H1 (cell line): ENCODE data around the gene VSX1. TPM values are rescaled to one million over a fixed set of nuclear protein-coding genes. Genes with fewer than 3 reads are reported as not detected.

Experiments used
- JUN ChIP-seq: IDR thresholded peaks from 2 replicates; pipeline ENCODE4 v1.6.1; 2011; ENCODE audit warnings: low read depth, mild to moderate bottlenecking, improper control_type of control experiment, low read length
- RAD21 ChIP-seq, 2 experiments: IDR thresholded peaks in 1 of 2; conservative IDR thresholded peaks in 1 of 2; 2 replicates each; pipeline ENCODE4 v1.6.1; 2011; ENCODE audit warnings: low read depth in 2 of 2, low read length in 2 of 2, improper control_type of control experiment in 1 of 2, inconsistent platforms in 1 of 2, mild to moderate bottlenecking in 1 of 2, moderate library complexity in 1 of 2
- TCF12 ChIP-seq: IDR thresholded peaks from 2 replicates; pipeline ENCODE4 v1.6.1; 2011; ENCODE audit warnings: low read depth, mild to moderate bottlenecking, low read length
- ZNF274 ChIP-seq: IDR thresholded peaks from 2 replicates; pipeline ENCODE4 v1.7.0; 2012; ENCODE audit warnings: low read length, borderline replicate concordance; ENCODE audit errors: extremely low read depth
- polyA plus RNA-seq, 7 experiments: library from polyadenylated mRNA; depleted of rRNA in 3 of 7; stranded (reverse) in 5 of 7; unstranded in 2 of 7; fragments of >200 nt in 5 of 7; fragments of 200-250 nt in 2 of 7; gene quantifications; 1 replicate in 5 of 7; 2 replicates in 1 of 7; 4 replicates in 1 of 7; pipeline versions ENCODE4 v1.2.1 to v1.2.3, GENCODE V29; 2011 to 2013; ENCODE audit warnings: missing spikeins in 2 of 7, mixed read lengths in 2 of 7
- total RNA-seq: library from RNA; stranded (reverse); fragmentation: NEBNext Ultra II Directional; extraction: Animal tissue kit (Norgen Biotek cat#: 25700); gene quantifications from 2 replicates; pipeline ENCODE4 v1.2.1, GENCODE V29; 2021
- TF ChIP-seq, protein P1 (sequence below): IDR thresholded peaks from 2 replicates; pipeline ENCODE4 v1.6.1; 2012; ENCODE audit warnings: inconsistent platforms

Gene VSX1
- total and polyA plus RNA-seq, 2 of the 8 experiments (the other 6 are each of a cell fraction or from before 2014, with no cell fraction given) = 0.14 TPM; not detected in 1

DNA sequence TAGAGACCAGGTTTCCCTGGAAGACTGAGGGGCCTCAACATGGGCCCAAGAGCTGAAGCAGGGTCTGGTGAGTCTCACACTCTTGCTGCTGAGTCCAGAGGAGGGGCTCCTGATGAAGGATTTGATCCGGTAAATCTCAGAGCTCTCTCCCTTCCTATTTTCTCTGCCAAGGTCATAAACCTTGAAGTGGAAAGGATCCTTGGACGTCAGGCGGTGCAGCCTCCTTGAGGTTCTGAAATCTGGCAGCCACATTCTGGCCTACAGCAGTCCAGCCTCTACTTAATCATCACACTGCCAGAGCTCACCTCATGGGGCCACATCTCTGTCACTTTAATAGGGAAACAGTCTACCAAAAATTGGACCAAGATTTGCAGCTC, 48.0 kb downstream of the VSX1 start (continued):
- TF ChIP-seq, protein P1, sequence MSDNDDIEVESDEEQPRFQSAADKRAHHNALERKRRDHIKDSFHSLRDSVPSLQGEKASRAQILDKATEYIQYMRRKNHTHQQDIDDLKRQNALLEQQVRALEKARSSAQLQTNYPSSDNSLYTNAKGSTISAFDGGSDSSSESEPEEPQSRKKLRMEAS = no peak
- TF ChIP-seq ZNF274 = no peak
- no peak for TF ChIP-seq TCF12
- no peak for TF ChIP-seq RAD21 (IDR thresholded peaks at IDR 0.05 in 1 of 2, conservative IDR thresholded peaks at IDR 0.05 in 1 of 2; ENCODE audit: low read depth in 2 of 2, low read length in 2 of 2)
- TF ChIP-seq JUN = no peak
